GM13976 (cell line): ENCODE data around the gene CLIP3.
"Not testable (repeated sequence)": the region's sequence is repeated elsewhere in the genome, so short reads cannot be mapped to it uniquely, and the experiment has no call there.

ENCODE experiments used
- DNase-seq: peaks from one replicate; pipeline ENCODE4 v3.0.0; 2012; ENCODE audit warnings: low spot score
- in situ Hi-C: fragments of 300-500 bp; cut with MboI; formaldehyde crosslinking; loops from one replicate; pipeline ENCODE4 v1.12.0; 2022; ENCODE audit warnings: low sequenced_read_pairs, mixed read lengths, inconsistent platforms; ENCODE audit not compliant: unreplicated experiment
- TF ChIP-seq, protein P1 (sequence below): IDR thresholded peaks from 2 replicates; pipeline ENCODE4 v1.5.1; 2012; ENCODE audit warnings: borderline replicate concordance, mild to moderate bottlenecking; ENCODE audit not compliant: insufficient read depth; ENCODE audit errors: extremely low read depth, missing control alignments, control extremely low read depth

CLIP3 gene

DNA sequence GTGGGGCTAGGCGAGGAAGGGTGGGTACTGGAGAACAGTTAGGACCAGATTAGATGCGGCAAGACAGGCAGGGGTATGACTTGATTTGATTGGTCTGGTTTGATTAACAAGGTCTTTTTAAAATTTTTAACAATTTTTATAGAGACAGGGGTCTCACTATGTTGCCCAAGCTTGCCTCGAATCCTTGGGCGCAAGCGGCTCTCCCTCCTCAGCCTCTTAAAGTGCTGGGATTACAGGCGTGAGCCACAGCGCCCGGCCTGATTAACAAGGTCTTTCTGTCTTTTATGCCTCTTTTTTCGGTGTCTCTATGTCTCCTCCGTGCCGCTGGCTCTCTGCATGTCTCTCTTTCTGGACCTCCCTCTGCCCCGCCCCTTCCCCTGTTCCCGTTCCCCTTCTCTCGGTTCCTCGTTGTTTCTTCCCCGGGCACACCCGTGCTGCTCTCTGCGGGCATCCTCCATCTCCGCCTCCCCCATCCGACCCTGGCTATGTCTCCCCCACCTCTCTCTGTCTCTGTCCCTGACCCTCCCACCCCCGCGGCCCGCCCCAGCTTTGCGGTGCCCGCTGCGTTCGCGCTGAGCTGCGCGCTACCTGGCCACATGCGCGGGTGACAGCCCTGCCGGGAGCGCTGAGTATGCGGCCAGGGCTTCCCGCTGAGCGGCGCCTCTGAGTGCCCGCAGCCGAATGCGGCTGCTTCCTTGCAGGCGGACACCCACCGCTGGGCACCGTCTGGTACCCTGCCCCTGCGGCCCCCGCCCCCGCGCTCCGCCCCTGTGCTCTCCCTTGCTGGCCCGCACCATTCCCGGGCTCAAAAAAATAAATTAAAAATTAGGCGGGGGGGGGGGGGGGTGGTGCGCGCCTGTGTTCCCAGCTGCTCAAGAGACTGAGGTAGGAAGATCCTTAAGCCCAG, 45.8 kb downstream of the CLIP3 start:
- in situ Hi-C loops: no loop called here
- DNase-seq: peak; percentile 64
- TF ChIP-seq, protein P1, sequence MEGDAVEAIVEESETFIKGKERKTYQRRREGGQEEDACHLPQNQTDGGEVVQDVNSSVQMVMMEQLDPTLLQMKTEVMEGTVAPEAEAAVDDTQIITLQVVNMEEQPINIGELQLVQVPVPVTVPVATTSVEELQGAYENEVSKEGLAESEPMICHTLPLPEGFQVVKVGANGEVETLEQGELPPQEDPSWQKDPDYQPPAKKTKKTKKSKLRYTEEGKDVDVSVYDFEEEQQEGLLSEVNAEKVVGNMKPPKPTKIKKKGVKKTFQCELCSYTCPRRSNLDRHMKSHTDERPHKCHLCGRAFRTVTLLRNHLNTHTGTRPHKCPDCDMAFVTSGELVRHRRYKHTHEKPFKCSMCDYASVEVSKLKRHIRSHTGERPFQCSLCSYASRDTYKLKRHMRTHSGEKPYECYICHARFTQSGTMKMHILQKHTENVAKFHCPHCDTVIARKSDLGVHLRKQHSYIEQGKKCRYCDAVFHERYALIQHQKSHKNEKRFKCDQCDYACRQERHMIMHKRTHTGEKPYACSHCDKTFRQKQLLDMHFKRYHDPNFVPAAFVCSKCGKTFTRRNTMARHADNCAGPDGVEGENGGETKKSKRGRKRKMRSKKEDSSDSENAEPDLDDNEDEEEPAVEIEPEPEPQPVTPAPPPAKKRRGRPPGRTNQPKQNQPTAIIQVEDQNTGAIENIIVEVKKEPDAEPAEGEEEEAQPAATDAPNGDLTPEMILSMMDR: no peak

DNA sequence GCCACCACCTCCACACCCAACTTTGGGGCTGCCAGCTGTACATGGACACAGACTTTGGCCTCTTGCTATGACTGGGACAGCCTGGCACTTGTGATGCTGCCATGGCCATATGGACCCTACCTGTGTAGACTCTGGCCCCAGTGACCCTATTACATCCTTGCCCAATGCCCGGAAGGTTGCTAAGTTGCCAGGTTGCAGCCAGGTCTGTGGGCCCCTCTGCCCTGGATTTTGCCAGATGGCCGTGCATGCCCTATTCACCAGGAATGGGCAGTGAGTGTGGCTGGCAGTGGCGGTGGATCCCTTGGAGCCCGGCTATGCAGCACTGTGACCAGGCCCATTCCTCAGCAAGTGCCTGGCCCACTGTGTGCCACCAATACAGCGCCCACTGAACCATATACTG, 46.6 kb downstream of the CLIP3 start:
- in situ Hi-C loops: no loop called here
- TF ChIP-seq, protein P1: no peak
- DNase-seq: no peak

DNA sequence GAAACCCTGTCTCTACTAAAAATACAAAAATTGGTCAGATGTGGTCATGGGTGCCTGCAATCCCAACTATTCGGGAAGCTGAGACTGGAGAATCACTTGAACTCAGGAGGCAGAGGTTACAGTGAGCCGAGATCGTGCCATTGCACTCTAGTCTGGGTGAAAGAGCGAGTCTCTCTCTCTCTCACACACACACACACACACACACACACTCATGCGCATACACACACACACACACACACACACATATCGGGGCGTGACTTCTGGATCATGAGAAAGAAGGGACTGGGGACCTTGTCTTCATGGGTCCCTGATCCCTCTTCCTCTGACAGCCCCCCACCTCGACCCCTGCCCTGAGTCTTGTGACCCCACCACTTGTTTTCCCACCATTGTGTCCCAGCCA, 49.5 kb downstream of the CLIP3 start:
- DNase-seq: no peak
- in situ Hi-C loops: no loop called here

DNA sequence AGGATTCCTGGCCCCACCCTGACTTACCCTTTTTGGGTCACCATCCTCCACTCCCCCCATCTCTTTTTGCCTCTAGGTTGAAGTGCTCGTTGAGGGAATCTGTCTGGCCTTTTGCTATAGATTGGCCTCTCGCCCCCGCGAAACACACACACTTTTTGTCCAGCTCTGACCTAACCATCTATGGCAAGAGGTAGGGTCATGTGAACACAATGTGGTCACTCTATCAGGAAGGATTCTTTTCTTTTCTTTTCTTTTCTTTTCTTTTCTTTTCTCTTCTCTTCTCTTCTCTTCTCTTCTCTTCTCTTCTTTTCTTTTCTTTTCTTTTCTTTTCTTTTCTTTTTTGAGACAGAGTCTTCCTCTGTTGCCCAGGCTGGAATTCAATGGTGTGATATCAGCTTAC, 51.7 kb downstream of the CLIP3 start:
- DNase-seq, in situ Hi-C loops: not testable (repeated sequence)

More for the DNA sequence above, 49.5 kb downstream of the CLIP3 start:
- TF ChIP-seq, protein P1: no peak

DNA sequence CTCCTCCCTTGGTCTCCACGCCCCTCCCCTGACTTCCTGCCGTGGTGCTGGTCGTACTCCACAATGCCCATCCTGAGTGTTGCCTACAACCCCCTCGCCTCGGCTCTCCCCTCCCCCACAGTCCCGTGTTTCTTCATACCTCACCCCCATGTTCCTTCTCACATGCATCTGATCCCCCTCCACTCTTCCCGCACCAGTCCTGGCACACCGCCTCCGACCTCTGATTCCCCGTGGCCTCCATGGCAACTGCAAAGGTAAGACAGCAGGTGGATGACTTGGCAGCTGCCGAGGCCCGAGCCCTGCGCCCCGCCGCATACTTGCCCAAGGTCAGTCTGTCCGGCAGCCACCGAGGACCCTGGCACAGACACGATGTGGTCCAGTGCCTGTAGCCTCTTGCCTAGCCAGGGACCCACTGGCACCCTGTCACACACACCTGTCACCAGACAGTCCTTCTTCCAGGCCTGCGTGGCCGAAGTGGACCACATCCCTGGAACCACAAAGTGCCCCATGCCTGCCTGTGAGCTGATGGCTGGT, 53.8 kb downstream of the CLIP3 start:
- TF ChIP-seq, protein P1: no peak
- no peak for DNase-seq
- in situ Hi-C loops: no loop called here

DNA sequence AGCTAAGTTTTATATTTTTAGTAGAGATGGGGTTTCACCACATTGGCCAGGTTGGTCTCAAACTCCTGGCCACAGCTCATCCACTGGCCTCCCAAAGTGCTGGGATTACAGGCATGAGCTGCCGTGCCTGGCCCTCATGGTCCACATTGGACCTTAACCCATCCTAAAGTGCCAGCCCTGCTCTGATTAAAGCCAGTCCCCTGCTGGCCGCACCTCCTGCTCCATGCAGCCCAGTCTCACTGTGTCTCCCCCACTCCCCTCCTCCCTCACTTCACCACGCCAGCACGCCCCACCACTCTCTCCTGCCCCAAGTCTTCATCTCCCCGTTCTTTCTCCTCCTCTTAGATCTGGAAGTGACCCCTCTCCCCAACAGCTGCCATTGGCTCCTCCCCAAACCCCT, 54.4 kb downstream of the CLIP3 start:
- TF ChIP-seq, protein P1: no peak
- DNase-seq: no peak
- in situ Hi-C loops: no loop called here
